ENCODE results near the gene TMEM220.

TMEM220 gene

DNA sequence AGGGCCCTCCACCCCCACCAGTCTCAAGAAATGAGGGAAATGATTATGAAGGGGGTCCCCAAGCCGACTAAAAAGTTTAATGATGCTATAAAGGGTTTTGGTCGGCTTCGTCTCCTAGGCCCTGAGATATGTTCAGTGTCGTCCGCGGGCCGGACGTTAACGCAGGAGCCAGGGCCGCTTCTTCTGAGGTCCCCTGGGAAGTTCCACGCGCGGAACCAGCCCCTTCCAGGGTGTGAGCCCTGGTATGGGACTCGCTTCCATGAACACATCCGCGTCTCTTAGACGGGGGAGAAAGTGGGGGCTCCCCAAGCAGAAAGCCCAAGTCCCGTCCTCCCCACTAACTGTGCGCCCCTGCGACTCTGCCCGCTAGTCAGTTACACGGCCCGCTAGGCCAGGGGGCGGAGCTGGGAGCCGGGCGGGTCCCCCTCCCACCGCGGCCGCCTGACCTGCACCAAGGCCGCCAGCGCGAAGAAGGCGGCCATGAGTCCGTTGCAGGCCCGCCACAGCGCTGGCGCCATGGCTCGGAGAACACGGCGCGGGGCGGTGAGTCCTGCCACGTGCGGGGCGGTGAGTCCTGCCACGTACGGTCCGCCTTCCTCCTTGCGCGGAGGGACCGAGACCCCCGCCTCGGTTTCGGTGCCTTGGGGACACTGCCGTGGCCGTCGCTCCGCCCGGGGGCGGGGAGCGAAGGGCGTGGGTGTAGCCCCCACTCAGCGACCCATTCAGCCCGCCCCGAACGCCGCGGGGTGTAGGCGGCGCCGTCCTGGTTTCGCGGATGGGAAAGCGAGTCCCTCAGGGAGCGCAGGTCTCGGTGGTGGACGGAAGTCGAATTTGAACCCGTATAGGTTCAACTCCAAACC lies at the start of gene TMEM220:
TSS of gene TMEM220 (minus strand) at position 690 of the 860 bp plus-strand sequence. CDS start at position 518, 172 bp downstream.
- TF ChIP-seq, protein P1, sequence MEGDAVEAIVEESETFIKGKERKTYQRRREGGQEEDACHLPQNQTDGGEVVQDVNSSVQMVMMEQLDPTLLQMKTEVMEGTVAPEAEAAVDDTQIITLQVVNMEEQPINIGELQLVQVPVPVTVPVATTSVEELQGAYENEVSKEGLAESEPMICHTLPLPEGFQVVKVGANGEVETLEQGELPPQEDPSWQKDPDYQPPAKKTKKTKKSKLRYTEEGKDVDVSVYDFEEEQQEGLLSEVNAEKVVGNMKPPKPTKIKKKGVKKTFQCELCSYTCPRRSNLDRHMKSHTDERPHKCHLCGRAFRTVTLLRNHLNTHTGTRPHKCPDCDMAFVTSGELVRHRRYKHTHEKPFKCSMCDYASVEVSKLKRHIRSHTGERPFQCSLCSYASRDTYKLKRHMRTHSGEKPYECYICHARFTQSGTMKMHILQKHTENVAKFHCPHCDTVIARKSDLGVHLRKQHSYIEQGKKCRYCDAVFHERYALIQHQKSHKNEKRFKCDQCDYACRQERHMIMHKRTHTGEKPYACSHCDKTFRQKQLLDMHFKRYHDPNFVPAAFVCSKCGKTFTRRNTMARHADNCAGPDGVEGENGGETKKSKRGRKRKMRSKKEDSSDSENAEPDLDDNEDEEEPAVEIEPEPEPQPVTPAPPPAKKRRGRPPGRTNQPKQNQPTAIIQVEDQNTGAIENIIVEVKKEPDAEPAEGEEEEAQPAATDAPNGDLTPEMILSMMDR (IDR thresholded peaks at IDR 0.05; ENCODE audit: insufficient read depth, missing control alignments), result no peak
- FAIRE-seq, result no peak
- DNase-seq (ENCODE audit: insufficient read length, low spot score), result no peak

DNA sequence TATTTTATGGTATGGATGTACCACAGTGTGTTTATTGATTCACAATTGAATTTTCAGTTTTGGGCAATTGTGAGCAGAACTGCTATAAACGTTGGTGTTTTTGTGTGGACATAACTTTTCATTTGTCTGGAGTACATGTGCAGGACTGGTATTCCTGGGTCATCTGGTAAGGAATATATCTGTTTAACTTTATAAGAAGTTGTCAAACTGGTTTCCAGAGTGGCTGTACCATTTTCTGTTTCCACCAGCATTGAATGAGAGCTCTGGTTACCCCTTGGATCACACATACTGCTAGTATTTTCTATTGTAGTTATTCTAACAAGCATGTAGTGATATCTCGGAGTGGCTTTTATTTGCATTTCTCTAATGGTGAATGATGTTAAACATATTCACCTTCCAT lies 49.8 kb upstream of the TMEM220 start:
- no peak for DNase-seq (ENCODE audit: insufficient read length, low spot score)
- TF ChIP-seq, protein P1 (IDR thresholded peaks at IDR 0.05; ENCODE audit: insufficient read depth, missing control alignments), result no peak

DNA sequence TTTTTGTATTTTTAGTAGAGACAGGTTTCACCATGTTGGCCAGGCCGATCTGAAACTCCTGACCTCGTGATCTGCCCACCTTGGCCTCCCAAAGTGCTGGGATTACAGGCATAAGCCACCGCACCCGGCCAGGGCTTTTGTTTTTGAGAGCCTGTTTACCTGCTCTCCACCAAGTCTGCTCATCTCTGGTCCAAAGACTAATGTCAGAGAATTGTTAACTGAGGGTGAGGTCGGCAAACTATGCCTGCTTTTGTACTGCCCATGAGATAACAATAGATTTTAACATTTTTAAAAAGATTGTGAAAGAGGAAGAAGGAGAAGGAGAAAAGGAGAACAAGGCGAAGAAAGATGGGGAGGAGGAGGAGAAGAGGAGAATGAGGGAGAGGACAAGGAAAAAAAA lies 48.1 kb upstream of the TMEM220 start:
- no peak for FAIRE-seq
- TF ChIP-seq, protein P1 (IDR thresholded peaks at IDR 0.05; ENCODE audit: insufficient read depth, missing control alignments), result no peak
- no peak for DNase-seq (ENCODE audit: insufficient read length, low spot score)

More for the DNA sequence above, 49.8 kb upstream of the TMEM220 start:
- FAIRE-seq, result no peak

DNA sequence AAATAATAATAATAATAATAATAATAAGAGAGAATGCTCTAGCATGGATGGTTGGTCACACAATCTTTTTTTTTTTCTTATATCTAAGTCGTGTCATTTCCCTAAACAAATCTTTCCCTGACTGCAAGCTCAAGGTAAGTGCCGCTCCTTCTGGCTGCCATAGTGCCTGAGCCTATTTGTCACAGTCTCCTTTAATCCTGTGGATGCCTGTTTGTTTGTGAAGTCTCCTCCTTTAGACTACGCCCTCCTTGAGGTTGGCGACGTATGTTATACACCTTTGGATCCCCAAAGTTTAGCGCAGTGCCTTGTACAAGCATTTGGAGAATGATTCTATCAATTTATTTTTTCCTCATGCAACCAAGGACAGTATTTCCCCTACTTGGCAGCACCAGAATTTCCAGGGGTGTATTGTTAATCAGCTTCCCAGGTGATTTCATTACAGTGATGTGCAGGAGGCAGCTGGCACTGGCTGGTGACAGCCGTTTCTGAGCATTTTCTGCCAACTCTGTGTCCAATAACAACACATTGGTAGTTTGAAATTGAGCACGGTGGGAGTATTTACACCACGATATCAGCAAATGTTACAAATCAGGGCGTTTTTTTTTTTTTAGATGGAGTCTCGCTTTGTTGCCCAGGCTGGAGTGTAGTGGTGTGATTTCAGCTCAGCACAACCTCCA lies 47.4 kb upstream of the TMEM220 start:
- TF ChIP-seq, protein P1 (IDR thresholded peaks at IDR 0.05; ENCODE audit: insufficient read depth, missing control alignments), result no peak
- FAIRE-seq, result no peak
- no peak for DNase-seq (ENCODE audit: insufficient read length, low spot score)

DNA sequence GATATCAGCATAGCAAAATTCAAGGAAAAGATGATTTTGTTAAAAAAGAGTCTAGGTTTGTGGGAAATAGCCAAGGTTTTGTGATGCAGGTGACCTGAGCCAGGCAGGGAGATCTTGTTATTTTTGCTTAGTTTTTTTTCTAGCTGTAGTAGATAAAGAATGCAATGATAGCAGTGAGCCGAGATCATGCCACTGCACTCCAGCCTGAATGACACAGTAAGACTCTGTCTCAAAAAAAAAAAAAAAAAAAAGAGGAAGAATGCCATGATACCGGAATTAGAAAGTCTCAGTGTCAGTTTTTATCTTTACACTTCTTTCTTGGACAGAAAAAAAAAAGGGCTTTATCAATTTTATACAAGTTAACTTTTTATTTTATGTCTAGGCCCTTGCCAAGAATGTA lies 46.6 kb upstream of the TMEM220 start:
- no peak for FAIRE-seq
- no peak for DNase-seq (ENCODE audit: insufficient read length, low spot score)
- TF ChIP-seq, protein P1 (IDR thresholded peaks at IDR 0.05; ENCODE audit: insufficient read depth, missing control alignments), result no peak

- DNase-seq (ENCODE audit: insufficient read length, low spot score) (no peak), FAIRE-seq (no peak)
- TF ChIP-seq, protein P1 (IDR thresholded peaks at IDR 0.05; ENCODE audit: insufficient read depth, missing control alignments), result no peak
Observed at GRCh38 chr17:10775740-10776356, 46.0 kb upstream of the TMEM220 start.
